Measurements from ENCODE around the gene PDE3A. TPM values are rescaled to one million over a fixed set of nuclear protein-coding genes. Genes with fewer than 3 reads are reported as not detected.
"Not testable (repeated sequence)": the region's sequence is repeated elsewhere in the genome, so short reads cannot be mapped to it uniquely, and the experiment has no call there.

Gene PDE3A
- total RNA-seq (2012; rRNA removed), result 4.1 and 7.6 TPM in 2 replicates

DNA sequence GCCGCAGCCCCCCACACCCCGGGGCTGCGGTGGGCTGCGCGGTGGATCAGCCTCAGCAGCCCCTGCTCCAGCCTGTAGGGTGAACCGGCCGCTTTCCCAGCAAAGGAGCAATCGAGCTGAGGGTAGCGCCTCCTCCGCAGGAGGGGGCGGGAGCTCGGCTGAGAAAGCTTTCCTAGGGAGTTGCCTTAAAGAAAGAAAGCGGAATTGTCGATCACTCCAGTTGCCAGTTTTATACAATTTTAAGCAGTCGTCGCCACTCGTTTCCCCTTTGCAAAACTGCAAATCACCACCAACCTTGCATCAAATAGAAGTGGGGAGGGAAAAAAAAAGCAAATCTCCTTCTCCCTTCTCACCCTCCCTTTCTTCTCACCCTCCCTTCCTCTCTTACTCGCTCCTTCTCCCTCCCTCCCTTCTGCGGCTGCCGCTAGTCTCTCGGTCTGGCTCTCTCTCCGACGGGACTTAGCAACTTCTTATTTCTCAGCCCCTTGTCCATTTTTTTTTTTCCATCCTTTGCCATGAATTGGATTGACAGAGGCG lies at the start of gene PDE3A:
TSS of gene PDE3A (plus strand) at position 424 of the 537 bp plus-strand sequence. CDS start 748 bp downstream, outside the sequence.
- Histone ChIP-seq H3K4me1 (ENCODE audit: control insufficient read depth, insufficient read depth, low read length) (peaks cover 5% of the 10 kb centered on the region), H3K27me3 (ENCODE audit: control insufficient read depth, insufficient read depth, low read length) (peaks cover 4% of the 10 kb centered on the region), H3K9me3 (replicated peaks; ENCODE audit: low read length) (no peaks in the 10 kb centered on the region), H3K4me3 (ENCODE audit: low read length) (peak within 1 kb of the TSS; percentile 76), H3K36me3 (ENCODE audit: insufficient read depth, low read length) (no peaks in the 10 kb centered on the region), H3K4me2 (ENCODE audit: low read length) (peak within 1 kb of the TSS; percentile 95), H3K9ac (ENCODE audit: low read depth, low read length) (peak within 1 kb of the TSS; percentile 84)

DNA sequence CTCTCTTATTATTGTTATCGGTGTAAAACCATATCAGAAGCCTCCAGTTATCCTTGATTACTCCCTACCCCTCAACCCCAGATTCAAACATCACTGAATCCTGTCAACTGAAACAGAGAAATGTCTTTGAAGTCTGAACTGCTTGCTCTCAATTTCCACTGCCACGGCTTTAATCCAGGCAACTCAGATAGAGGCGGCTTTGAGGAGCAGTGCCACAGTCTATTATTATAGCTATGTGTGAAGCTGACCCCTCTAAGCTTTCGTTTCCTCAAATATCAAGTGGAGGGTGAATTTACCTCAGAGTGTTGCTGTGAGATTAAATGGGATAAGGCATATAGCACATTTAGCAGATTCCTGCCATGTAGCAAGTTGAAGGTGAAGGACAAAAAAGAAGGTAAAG lies 49.0 kb upstream of the PDE3A start:
- H3K36me3 ChIP-seq (ENCODE audit: insufficient read depth, low read length), result no peaks in the 10 kb centered on the region

DNA sequence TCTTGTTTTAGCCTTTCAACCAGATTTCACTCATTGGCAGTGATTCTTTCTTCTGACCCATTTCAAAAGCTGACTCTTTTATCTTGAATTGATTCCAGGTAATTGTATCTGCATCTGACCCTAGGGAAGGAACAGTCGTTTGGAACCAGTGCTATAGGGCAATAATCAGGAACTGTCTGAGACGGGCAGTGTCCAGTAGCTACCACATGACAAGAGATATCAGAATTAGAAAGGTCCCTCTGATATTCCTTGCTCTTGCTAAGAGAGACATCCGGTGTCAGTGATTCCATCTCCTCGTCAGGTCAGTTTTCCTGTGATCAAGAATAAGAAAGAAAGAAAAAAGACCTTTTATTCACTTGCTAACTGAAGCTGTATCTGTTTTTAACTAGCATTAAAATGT lies 47.8 kb upstream of the PDE3A start:
- no peaks in the 10 kb centered on the region for H3K36me3 ChIP-seq (ENCODE audit: insufficient read depth, low read length)
- H3K9ac ChIP-seq (ENCODE audit: low read depth, low read length), result no peak overlapping the region
- H3K4me3 ChIP-seq (ENCODE audit: low read length), result no peak overlapping the region
- H3K4me2 ChIP-seq (ENCODE audit: low read length), result no peak overlapping the region
- H3K27me3 ChIP-seq (ENCODE audit: control insufficient read depth, insufficient read depth, low read length), result no peaks in the 10 kb centered on the region
- H3K4me1 ChIP-seq (ENCODE audit: control insufficient read depth, insufficient read depth, low read length), result peaks cover 11% of the 10 kb centered on the region
- no peaks in the 10 kb centered on the region for H3K9me3 ChIP-seq (replicated peaks; ENCODE audit: low read length)

More for the DNA sequence above, 49.0 kb upstream of the PDE3A start:
- peaks cover 20% of the 10 kb centered on the region for H3K4me1 ChIP-seq (ENCODE audit: control insufficient read depth, insufficient read depth, low read length)
- no peaks in the 10 kb centered on the region for H3K9me3 ChIP-seq (replicated peaks; ENCODE audit: low read length)
- H3K4me2 ChIP-seq (ENCODE audit: low read length), result peak overlapping the region; percentile 5
- no peak overlapping the region for H3K4me3 ChIP-seq (ENCODE audit: low read length)
- no peak overlapping the region for H3K9ac ChIP-seq (ENCODE audit: low read depth, low read length)
- no peaks in the 10 kb centered on the region for H3K27me3 ChIP-seq (ENCODE audit: control insufficient read depth, insufficient read depth, low read length)

DNA sequence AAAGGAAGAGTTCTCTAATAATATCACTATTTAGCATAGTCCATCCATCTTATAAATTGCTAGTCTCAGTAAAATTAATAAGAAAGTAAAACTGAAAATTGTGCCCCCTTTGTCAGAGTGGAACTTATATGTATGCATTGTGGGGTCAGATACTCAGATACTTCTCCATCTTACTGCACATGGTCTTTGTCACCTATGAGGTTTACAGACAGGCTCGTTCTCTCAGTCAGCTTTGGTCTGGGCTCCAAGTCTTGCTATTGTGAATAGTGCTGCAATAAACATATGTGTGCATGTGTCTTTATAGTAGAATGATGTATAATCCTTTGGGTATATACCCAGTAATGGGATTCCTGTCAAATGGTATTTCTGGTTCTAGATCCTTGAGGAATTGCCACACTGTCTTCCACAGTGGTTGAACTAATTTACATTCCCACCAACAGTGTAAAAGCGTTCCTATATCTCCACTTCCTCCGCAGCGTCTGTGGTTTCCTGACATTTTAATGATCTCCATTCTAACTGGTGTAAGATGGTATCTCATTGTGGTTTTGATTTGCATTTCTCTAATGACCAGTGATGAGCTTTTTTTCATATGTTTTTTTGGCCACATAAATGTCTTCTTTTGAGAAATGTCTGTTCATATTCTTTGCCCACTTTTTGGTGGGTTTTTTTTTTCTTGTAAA lies 37.4 kb upstream of the PDE3A start:
- H3K4me3 ChIP-seq (ENCODE audit: low read length); H3K27me3 ChIP-seq (ENCODE audit: control insufficient read depth, insufficient read depth, low read length); H3K4me1 ChIP-seq (ENCODE audit: control insufficient read depth, insufficient read depth, low read length); H3K36me3 ChIP-seq (ENCODE audit: insufficient read depth, low read length); H3K9ac ChIP-seq (ENCODE audit: low read depth, low read length); H3K4me2 ChIP-seq (ENCODE audit: low read length); H3K9me3 ChIP-seq (replicated peaks; ENCODE audit: low read length): not testable (repeated sequence)

DNA sequence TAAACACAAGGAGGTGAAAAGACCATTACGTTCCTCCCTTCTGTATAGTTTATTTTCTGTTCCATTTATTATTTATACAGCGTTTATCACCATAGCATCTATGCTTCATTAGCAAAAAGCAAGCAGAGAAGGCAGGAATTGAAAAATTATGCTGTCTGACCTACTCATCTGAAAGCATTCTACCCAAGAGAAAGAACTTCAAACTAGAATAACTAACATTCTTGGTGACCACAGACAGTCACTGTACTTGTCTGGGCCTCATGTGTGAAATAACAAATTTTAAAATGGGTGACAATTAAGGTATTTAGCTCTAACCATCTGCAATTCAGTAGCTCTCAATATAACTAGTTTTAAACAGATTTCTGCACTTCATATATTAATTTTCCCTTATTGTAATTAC lies 29.3 kb upstream of the PDE3A start:
- Histone ChIP-seq H3K9me3 (replicated peaks; ENCODE audit: low read length) (no peaks in the 10 kb centered on the region), H3K9ac (ENCODE audit: low read depth, low read length) (no peak overlapping the region), H3K4me3 (ENCODE audit: low read length) (no peak overlapping the region), H3K36me3 (ENCODE audit: insufficient read depth, low read length) (no peaks in the 10 kb centered on the region), H3K4me2 (ENCODE audit: low read length) (no peak overlapping the region), H3K27me3 (ENCODE audit: control insufficient read depth, insufficient read depth, low read length) (no peaks in the 10 kb centered on the region), H3K4me1 (ENCODE audit: control insufficient read depth, insufficient read depth, low read length) (no peaks in the 10 kb centered on the region)

DNA sequence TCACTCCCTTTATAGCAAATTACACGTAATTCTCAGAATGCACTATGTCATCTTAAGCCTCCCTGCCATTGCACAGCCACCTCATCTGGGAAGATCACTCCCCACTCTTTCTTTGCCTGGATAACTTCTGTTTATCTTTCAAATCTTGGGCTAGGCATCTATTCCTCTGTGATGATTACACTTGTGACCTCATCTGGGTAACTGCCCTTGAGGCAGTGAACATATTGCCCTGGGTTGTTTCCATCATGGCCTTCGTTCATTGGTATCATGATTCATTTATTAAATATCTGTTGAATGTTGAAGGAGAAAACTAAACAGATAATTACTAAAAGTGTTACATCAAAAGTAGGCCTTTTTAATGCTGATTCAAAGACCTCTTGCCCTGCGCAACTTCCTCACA lies 26.2 kb upstream of the PDE3A start:
- Histone ChIP-seq H3K27me3 (ENCODE audit: control insufficient read depth, insufficient read depth, low read length) (no peaks in the 10 kb centered on the region), H3K9me3 (replicated peaks; ENCODE audit: low read length) (no peaks in the 10 kb centered on the region), H3K4me3 (ENCODE audit: low read length) (no peak overlapping the region), H3K4me2 (ENCODE audit: low read length) (no peak overlapping the region), H3K9ac (ENCODE audit: low read depth, low read length) (no peak overlapping the region), H3K4me1 (ENCODE audit: control insufficient read depth, insufficient read depth, low read length) (no peaks in the 10 kb centered on the region), H3K36me3 (ENCODE audit: insufficient read depth, low read length) (no peaks in the 10 kb centered on the region)

DNA sequence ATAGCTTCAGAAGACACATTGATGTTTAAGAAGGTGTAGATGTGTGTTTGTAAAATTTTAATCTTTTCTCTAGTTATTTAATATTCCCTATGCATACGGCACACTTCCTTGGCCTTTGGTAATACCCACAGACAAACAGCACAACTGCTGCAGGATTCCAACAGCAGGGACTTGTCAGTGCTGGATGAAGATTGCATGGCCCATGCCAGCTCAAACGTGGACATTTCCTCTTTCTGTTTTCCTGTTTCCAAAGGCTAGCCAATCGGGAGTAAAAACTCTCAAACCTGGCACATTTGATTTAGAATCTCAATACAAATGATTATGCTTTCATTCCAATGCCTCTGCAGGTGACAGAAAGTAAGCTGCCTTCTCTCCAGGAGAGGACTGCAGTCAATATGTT lies 22.5 kb upstream of the PDE3A start:
- Histone ChIP-seq H3K4me2 (ENCODE audit: low read length) (no peak overlapping the region), H3K4me1 (ENCODE audit: control insufficient read depth, insufficient read depth, low read length) (peaks cover 11% of the 10 kb centered on the region), H3K27me3 (ENCODE audit: control insufficient read depth, insufficient read depth, low read length) (no peaks in the 10 kb centered on the region), H3K9ac (ENCODE audit: low read depth, low read length) (no peak overlapping the region), H3K36me3 (ENCODE audit: insufficient read depth, low read length) (no peaks in the 10 kb centered on the region), H3K4me3 (ENCODE audit: low read length) (no peak overlapping the region), H3K9me3 (replicated peaks; ENCODE audit: low read length) (no peaks in the 10 kb centered on the region)

DNA sequence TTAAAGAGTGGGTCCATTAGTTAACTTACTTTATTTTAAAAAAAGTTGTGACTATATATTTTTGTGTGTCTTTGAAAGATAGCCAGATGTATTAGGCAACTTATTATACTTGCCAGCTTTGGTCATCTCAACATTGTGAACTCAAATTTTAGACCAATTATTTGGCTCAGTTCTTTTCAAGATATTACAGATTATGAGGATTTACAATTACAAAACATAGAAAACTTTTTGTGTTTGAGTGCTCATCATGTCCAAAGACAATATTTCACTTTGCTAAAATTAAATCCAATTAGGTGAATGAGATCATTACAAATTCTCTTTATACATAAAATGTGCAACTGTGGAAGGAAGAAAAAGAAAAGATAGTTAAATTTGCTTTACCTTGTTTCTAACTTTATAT lies 18.3 kb upstream of the PDE3A start:
- H3K36me3 ChIP-seq (ENCODE audit: insufficient read depth, low read length), result no peaks in the 10 kb centered on the region
- H3K9ac ChIP-seq (ENCODE audit: low read depth, low read length), result peak overlapping the region; percentile 60
- peak overlapping the region; percentile 26 for H3K4me3 ChIP-seq (ENCODE audit: low read length)
- no peaks in the 10 kb centered on the region for H3K9me3 ChIP-seq (replicated peaks; ENCODE audit: low read length)
- H3K4me1 ChIP-seq (ENCODE audit: control insufficient read depth, insufficient read depth, low read length), result peaks cover 15% of the 10 kb centered on the region
- H3K27me3 ChIP-seq (ENCODE audit: control insufficient read depth, insufficient read depth, low read length), result no peaks in the 10 kb centered on the region
- H3K4me2 ChIP-seq (ENCODE audit: low read length), result peak overlapping the region; percentile 52

DNA sequence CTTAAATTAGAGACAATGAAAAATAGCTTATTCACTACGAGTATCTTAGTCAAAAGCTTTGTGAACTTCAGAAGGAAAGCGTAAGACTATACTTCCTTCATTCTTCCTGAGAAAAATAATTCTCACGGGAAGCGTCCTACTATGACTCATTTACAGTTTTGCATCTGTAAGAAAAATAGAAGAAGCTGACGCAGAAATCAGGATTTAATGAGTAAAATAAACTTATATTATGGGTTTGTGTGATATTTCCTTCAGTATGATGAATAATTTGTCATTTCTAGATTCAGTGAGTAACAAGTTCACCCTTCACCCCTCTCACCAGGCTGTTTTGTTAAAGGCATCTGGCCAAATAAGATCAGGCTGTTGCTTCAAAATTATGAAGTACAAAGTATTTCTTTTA lies 17.8 kb upstream of the PDE3A start:
- Histone ChIP-seq H3K36me3 (ENCODE audit: insufficient read depth, low read length) (no peaks in the 10 kb centered on the region), H3K4me3 (ENCODE audit: low read length) (peak overlapping the region; percentile 26), H3K27me3 (ENCODE audit: control insufficient read depth, insufficient read depth, low read length) (no peaks in the 10 kb centered on the region), H3K4me2 (ENCODE audit: low read length) (peak overlapping the region; percentile 52), H3K9me3 (replicated peaks; ENCODE audit: low read length) (no peaks in the 10 kb centered on the region), H3K4me1 (ENCODE audit: control insufficient read depth, insufficient read depth, low read length) (peaks cover 15% of the 10 kb centered on the region), H3K9ac (ENCODE audit: low read depth, low read length) (peak overlapping the region; percentile 60)

DNA sequence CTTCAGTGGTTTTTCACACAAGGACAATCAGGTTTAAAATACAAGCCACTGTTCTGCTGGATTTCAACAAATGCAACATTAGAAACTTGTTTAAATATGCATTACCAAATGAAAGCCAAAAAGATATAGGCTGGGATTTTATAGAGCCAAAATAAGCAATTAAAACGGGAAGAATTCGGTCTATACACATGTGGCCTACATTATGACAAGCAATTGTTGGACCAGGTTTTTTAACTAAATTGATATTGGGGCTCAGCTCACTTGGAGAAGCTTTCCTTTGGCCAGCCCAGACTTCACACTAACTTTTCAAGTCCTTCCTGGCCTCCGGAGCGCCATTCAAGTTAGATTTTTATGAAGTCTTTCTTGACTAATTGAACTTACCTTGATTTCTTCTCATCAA lies 16.9 kb upstream of the PDE3A start:
- H3K9me3 ChIP-seq (replicated peaks; ENCODE audit: low read length), result no peaks in the 10 kb centered on the region
- H3K27me3 ChIP-seq (ENCODE audit: control insufficient read depth, insufficient read depth, low read length), result no peaks in the 10 kb centered on the region
- H3K9ac ChIP-seq (ENCODE audit: low read depth, low read length), result peak overlapping the region; percentile 20
- no peaks in the 10 kb centered on the region for H3K36me3 ChIP-seq (ENCODE audit: insufficient read depth, low read length)
- no peak overlapping the region for H3K4me3 ChIP-seq (ENCODE audit: low read length)
- no peak overlapping the region for H3K4me2 ChIP-seq (ENCODE audit: low read length)
- H3K4me1 ChIP-seq (ENCODE audit: control insufficient read depth, insufficient read depth, low read length), result peaks cover 15% of the 10 kb centered on the region

DNA sequence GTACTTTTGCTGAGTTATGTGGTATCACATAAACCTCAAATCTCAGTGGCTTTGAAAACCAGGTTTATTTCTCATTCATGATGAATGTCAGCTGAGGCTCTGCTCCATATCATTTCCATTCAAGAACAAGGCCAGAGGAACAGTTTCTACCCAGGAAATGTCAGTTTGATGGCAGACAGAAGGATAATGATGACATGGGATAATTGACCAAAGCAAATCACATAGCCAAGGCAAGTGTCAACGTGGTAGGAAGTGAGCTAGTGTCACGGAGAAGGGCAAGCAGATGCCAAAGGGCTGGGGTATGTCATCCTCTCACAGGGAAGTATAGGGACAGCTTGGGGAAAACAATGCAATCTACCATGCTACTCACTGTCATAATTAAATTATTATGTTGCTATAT lies 12.3 kb upstream of the PDE3A start:
- H3K4me2 ChIP-seq (ENCODE audit: low read length), result no peak overlapping the region
- H3K27me3 ChIP-seq (ENCODE audit: control insufficient read depth, insufficient read depth, low read length), result no peaks in the 10 kb centered on the region
- H3K36me3 ChIP-seq (ENCODE audit: insufficient read depth, low read length), result no peaks in the 10 kb centered on the region
- no peaks in the 10 kb centered on the region for H3K9me3 ChIP-seq (replicated peaks; ENCODE audit: low read length)
- H3K4me1 ChIP-seq (ENCODE audit: control insufficient read depth, insufficient read depth, low read length), result peaks cover 2% of the 10 kb centered on the region
- H3K9ac ChIP-seq (ENCODE audit: low read depth, low read length), result no peak overlapping the region
- H3K4me3 ChIP-seq (ENCODE audit: low read length), result no peak overlapping the region

DNA sequence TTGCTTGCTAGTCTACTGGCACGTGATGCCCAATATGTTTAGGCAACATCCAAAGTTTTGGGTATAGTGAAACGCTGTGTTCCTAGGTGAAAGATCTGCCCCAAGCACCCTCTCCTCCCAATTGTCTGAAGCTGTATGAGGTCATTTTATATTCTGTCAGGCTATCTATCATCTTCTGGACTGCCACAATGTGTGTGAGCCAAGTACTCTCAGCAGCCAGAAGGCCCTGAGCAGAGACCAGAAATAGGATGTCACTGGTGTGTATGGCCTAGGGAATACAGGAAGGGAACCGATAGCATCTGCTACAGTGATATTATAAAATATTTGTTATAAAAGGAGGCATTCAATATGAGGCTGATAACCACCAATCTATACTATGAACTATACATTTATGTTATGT lies 7.9 kb upstream of the PDE3A start:
- H3K36me3 ChIP-seq (ENCODE audit: insufficient read depth, low read length), result no peaks in the 10 kb centered on the region
- no peak overlapping the region for H3K4me2 ChIP-seq (ENCODE audit: low read length)
- H3K4me3 ChIP-seq (ENCODE audit: low read length), result no peak overlapping the region
- H3K9me3 ChIP-seq (replicated peaks; ENCODE audit: low read length), result no peaks in the 10 kb centered on the region
- no peaks in the 10 kb centered on the region for H3K27me3 ChIP-seq (ENCODE audit: control insufficient read depth, insufficient read depth, low read length)
- no peak overlapping the region for H3K9ac ChIP-seq (ENCODE audit: low read depth, low read length)
- H3K4me1 ChIP-seq (ENCODE audit: control insufficient read depth, insufficient read depth, low read length), result no peaks in the 10 kb centered on the region
